Spleen (tissue), 11 donors: Measurements from ENCODE around the gene CASP10. TPM values are rescaled to one million over a fixed set of nuclear protein-coding genes. Genes with fewer than 3 reads are reported as not detected.
A peak's percentile ranks its signal among the peaks of the same experiment; 100 is the strongest.

Source experiments
- DNase-seq: peaks from one replicate; pipeline ENCODE4 v3.0.0-alpha.2; 2020
- H3K27ac ChIP-seq, 8 donors: fragments of 200-600 bp; sonication (generic) in 7 of 8; 1 replicate in 4 of 8; 2 replicates in 4 of 8; pipeline versions ENCODE4 v1.5.0 to v1.8.0; 2016 to 2021; ENCODE audit warnings: inconsistent platforms in 4 of 8, mild to moderate bottlenecking in 4 of 8, moderate library complexity in 1 of 8
- H3K27me3 ChIP-seq, 7 donors: fragments of 200-600 bp; sonication (generic) in 6 of 7; replicated peaks in 1 of 7; 1 replicate in 4 of 7; 2 replicates in 3 of 7; pipeline versions ENCODE4 v1.5.0 to v1.8.0; 2016 to 2021; ENCODE audit warnings: inconsistent platforms in 3 of 7, mild to moderate bottlenecking in 1 of 7
- H3K36me3 ChIP-seq, 6 donors: fragments of 200-600 bp; sonication (generic) in 5 of 6; 1 replicate in 4 of 6; 2 replicates in 2 of 6; pipeline versions ENCODE4 v1.5.0 to v1.8.0; 2016 to 2021; ENCODE audit warnings: inconsistent platforms in 2 of 6
- H3K4me1 ChIP-seq, 6 donors: fragments of 200-600 bp; sonication (generic) in 5 of 6; 1 replicate in 3 of 6; 2 replicates in 3 of 6; pipeline versions ENCODE4 v1.5.0 to v1.8.0; 2016 to 2021; ENCODE audit warnings: inconsistent platforms in 3 of 6
- H3K4me3 ChIP-seq, 8 donors: fragments of 200-600 bp; sonication (generic) in 7 of 8; 1 replicate in 4 of 8; 2 replicates in 4 of 8; pipeline versions ENCODE4 v1.5.0 to v1.8.0; 2016 to 2021; ENCODE audit warnings: inconsistent platforms in 4 of 8, mild to moderate bottlenecking in 4 of 8, moderate library complexity in 2 of 8
- H3K9me3 ChIP-seq, 8 donors: fragments of 200-600 bp; sonication (generic) in 7 of 8; 1 replicate in 4 of 8; 2 replicates in 4 of 8; pipeline versions ENCODE4 v1.5.0 to v1.8.0; 2016 to 2021; ENCODE audit warnings: inconsistent platforms in 4 of 8
- CTCF ChIP-seq, 11 experiments: fragments of 200-600 bp in 7 of 11; fragments of 450-650 bp in 4 of 11; sonication (generic) in 4 of 11; IDR thresholded peaks in 8 of 11; conservative IDR thresholded peaks in 3 of 11; 1 replicate in 7 of 11; 2 replicates in 4 of 11; pipeline versions ENCODE4 v1.4.0 to v1.8.0; 2016 to 2021; ENCODE audit warnings: antibody characterized with exemption in 11 of 11, inconsistent platforms in 4 of 11, mild to moderate bottlenecking in 1 of 11
- POLR2A ChIP-seq, 3 donors: fragments of 450-650 bp; IDR thresholded peaks; one replicate each; pipeline ENCODE4 v1.5.1; 2017; ENCODE audit warnings: antibody characterized with exemption in 3 of 3, mild to moderate bottlenecking in 1 of 3
- POLR2AphosphoS5 ChIP-seq, 3 donors: sonication (generic); formaldehyde crosslinking; IDR thresholded peaks; one replicate each; pipeline ENCODE4 v1.5.1; 2017; ENCODE audit warnings: antibody characterized with exemption in 3 of 3
- WGBS, 5 donors: extraction: QIAGEN DNeasy Blood & Tissue Kit in 3 of 5; methylation state at CpG; one replicate each; pipeline versions ENCODE4 v1.1.5 to v1.1.7; 2013 to 2018; 5-methylcytosine and 5-hydroxymethylcytosine counted together
- intact Hi-C: fragments of 100-400 bp; cut with DNase I; formaldehyde crosslinking; loops from one replicate; pipeline ENCODE4 v1.15.0; 2023; ENCODE audit warnings: low total_unique reads
- polyA plus RNA-seq, 3 donors: library from polyadenylated mRNA; stranded (reverse); fragments of 200-250 nt; gene quantifications; one replicate each; pipeline ENCODE4 v1.2.1, GENCODE V29; 2013
- total RNA-seq, 7 donors: library from RNA; depleted of rRNA in 3 of 7; stranded (reverse); fragments of >200 nt in 3 of 7; fragmentation: NEBNext Ultra II Directional in 4 of 7; extraction: Animal tissue kit (Norgen Biotek cat#: 25700) in 4 of 7; gene quantifications; one replicate each; pipeline versions ENCODE4 v1.1.0 to v1.2.1, GENCODE V29; 2016 to 2021
- donor health status: healthy with polysubstance abuse.
- donor health status: DM: no; HTN: no; CAD: no; lungs with moderate emphysema.
- donor health status: DM: no; HTN: no; CAD: no.
- donor health status: Bipolar disorder and iron deficiency.
- donor health status: healthy.
- donor health status: DM: no; HTN: no; CAD: no.
- donor health status: DM: yes; HTN: yes; CAD: no.

Gene CASP10
- total and polyA plus RNA-seq, 10 donors, result 5.6 to 75.6 (median 54.6) TPM

DNA sequence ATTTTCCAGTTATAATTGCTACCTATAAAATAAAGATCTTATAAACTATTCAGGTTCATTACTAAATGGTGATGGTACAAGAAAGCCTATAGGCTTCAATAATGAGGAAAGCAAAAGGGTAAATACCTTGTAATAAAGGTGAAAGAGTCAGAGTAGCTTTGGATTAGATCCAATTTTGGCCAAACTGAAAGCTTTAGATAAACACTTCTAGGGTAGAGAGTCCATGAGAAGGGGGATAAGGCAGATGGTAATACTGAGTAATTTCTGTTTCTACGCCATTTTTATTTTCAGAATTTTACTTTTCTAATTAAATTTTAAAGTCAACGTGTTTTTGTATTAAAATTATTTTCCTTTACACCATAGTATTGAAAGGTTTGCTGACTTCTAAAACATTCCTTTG, 86.8 kb downstream of the CASP10 start:
- DNase-seq, result no peak
- TF ChIP-seq POLR2A (IDR thresholded peaks at IDR 0.05), result no peak
- TF ChIP-seq CTCF (IDR thresholded peaks at IDR 0.05 in 8 of 11, conservative IDR thresholded peaks at IDR 0.05 in 3 of 11), result no peak
- no peak for TF ChIP-seq POLR2AphosphoS5 (IDR thresholded peaks at IDR 0.05)
- Histone ChIP-seq H3K4me3 (no peak overlapping the region), H3K4me1 (peaks cover 1 to 97% (median 55%) of the 10 kb centered on the region in 6 donors), H3K36me3 (peaks cover 3 to 95% (median 78%) of the 10 kb centered on the region in 6 donors), H3K9me3 (no peaks in the 10 kb centered on the region), H3K27ac (no peak overlapping the region), H3K27me3 (no peaks in the 10 kb centered on the region)
- intact Hi-C loops, result no loop called here
- WGBS, 5 donors, result 91 to 96% (median 94%) methylated on average over 2 of the region's 2 CpGs

DNA sequence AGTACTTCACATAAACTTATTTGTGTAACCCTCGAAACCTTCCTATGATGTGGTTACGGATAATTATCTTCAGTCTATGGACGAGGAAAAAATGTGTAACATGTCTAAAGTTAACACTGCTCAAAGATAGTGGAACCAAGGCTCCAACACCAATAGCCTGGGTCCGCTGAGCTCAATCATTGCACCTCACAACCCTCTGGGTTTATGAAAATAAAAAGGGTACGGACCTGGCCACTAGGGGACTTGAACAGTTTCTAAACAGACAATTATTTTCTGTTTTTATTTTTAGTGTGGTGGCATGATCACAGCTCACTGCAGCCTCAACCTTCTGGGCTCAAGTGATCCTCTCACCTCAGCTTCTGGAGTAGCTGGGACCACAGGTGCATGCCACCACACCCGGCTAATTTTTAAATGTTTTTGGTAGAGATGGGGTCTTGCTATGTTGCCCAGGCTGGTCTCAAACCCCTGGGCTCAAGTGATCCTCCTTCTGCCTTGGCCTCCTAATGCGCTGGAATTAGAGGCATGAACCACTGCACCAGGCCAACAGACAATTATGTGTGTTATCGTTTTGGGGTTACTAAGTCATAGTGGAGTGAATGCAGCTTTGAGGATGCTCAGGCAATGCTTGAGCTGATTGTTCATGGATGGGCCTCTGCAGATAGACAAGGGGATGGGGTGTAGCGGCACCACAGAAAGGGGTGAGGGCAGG, 87.5 kb downstream of the CASP10 start:
- Histone ChIP-seq H3K4me3 (no peak overlapping the region), H3K9me3 (no peaks in the 10 kb centered on the region), H3K36me3 (peaks cover 3 to 100% (median 85%) of the 10 kb centered on the region in 6 donors), H3K4me1 (peaks cover 0 to 90% (median 48%) of the 10 kb centered on the region in 6 donors), H3K27me3 (no peaks in the 10 kb centered on the region), H3K27ac (no peak overlapping the region)
- intact Hi-C loops, result no loop called here
- no peak for DNase-seq
- 86 to 95% (median 93%) methylated on average over 9 of the region's 9 CpGs for WGBS, 5 donors
- TF ChIP-seq POLR2A (IDR thresholded peaks at IDR 0.05), result no peak
- TF ChIP-seq CTCF (IDR thresholded peaks at IDR 0.05 in 8 of 11, conservative IDR thresholded peaks at IDR 0.05 in 3 of 11), result no peak
- peak in 1 of 3 donors; percentile 4 for TF ChIP-seq POLR2AphosphoS5 (IDR thresholded peaks at IDR 0.05)

DNA sequence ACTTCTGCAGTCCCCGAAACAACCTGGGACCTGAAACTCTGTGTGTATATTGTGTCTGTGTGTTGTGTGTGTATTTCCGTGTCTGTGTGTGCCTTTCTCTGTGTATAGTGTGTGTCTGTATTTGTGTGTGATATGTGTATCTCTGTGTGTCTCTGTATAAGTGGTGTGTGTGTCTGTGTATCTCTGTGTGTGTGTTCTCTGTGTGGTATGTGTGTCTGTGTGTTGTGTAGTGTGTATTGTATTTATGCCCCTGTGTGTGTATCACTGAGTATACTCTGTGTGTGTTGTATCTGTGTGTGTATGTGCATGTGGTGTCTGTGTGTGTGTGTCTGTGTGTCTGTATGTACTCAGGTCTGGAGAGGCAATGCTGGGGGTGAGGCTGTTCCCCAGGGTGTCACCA, 89.0 kb downstream of the CASP10 start:
- peak in 1 of 3 donors; percentile 19 for TF ChIP-seq POLR2AphosphoS5 (IDR thresholded peaks at IDR 0.05)
- TF ChIP-seq CTCF (IDR thresholded peaks at IDR 0.05 in 8 of 11, conservative IDR thresholded peaks at IDR 0.05 in 3 of 11), result no peak
- Histone ChIP-seq H3K36me3 (peaks cover 3 to 100% (median 93%) of the 10 kb centered on the region in 6 donors), H3K9me3 (no peaks in the 10 kb centered on the region), H3K27me3 (no peaks in the 10 kb centered on the region), H3K4me1 (peaks cover 0 to 75% (median 35%) of the 10 kb centered on the region in 6 donors), H3K27ac (peak overlapping the region in 2 of 8 donors; percentile 31 to 58), H3K4me3 (no peak overlapping the region)
- 92 to 100% (median 94%) methylated on average over 2 of the region's 2 CpGs for WGBS, 5 donors
- intact Hi-C loops, result no loop called here
- no peak for DNase-seq

GRCh38 chr2:201273330-201273983, 90.5 kb downstream of the CASP10 start:
- no peak for TF ChIP-seq POLR2AphosphoS5 (IDR thresholded peaks at IDR 0.05)
- TF ChIP-seq CTCF (IDR thresholded peaks at IDR 0.05 in 8 of 11, conservative IDR thresholded peaks at IDR 0.05 in 3 of 11), result no peak
- TF ChIP-seq POLR2A (IDR thresholded peaks at IDR 0.05), result no peak
- WGBS, 5 donors, result 71 to 89% (median 80%) methylated on average over 9 of the region's 9 CpGs
- Histone ChIP-seq H3K4me1 (peaks cover 0 to 72% (median 24%) of the 10 kb centered on the region in 6 donors), H3K36me3 (peaks cover 8 to 100% (median 93%) of the 10 kb centered on the region in 6 donors), H3K4me3 (no peak overlapping the region), H3K9me3 (no peaks in the 10 kb centered on the region), H3K27me3 (no peaks in the 10 kb centered on the region), H3K27ac (peak overlapping the region in 3 of 8 donors; percentile 24 to 40 (median 31))
- intact Hi-C loops, result no loop called here
- no peak for DNase-seq
